HG02943 (cell line): ENCODE results near the gene TRAIP.

Source experiments
- ATAC-seq: cut with Tn5 transposase; IDR thresholded peaks from one replicate; pipeline ENCODE4 v1.9.1; 2021; ENCODE audit warnings: mild to moderate bottlenecking, low read depth, moderate library complexity; ENCODE audit not compliant: unreplicated experiment

The TRAIP gene

DNA sequence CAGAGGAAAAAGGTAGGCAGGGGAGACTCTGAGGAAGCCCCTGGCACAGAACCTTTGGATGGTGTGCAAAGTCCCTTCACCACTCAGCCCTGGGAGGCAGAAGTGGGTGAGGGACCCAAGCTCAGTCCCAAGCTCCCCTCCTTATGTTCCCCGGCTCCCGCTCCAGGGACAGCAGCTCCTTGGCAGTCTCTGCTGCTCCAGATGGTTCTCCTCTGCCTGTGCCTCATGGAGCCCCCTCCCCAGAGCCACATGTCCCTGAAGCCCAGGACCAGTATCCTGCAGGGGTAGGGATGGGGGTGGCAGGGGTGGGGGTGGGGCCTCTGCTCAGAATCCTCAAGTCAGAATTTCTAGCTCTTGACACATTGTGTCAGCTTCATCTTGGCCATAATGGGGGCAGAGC is 21.4 kb upstream of the TRAIP start:
- ATAC-seq: no peak

GRCh38 chr3:49876567-49876966 is 20.2 kb upstream of the TRAIP start:
- ATAC-seq: no peak

DNA sequence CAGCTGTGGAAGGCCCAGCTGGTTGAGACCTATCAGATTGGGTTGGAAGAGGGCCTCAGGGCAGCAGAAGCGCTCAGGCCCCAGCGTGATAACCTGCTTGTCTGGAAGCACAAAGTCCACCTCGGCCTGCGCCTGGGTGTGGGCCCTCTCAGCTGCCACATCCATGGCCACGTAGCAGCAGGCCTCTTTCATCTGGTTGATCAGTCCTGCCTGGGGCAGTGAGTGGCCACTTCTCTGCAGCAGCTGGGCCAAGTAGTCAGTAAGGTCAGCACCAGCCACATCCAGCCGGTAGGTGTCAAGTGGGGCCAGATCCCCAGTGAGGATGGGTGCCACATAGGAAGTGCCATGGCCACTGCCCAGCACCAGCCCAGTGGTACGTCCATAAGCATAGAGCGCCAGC is 17.3 kb upstream of the TRAIP start:
- ATAC-seq: no peak

DNA sequence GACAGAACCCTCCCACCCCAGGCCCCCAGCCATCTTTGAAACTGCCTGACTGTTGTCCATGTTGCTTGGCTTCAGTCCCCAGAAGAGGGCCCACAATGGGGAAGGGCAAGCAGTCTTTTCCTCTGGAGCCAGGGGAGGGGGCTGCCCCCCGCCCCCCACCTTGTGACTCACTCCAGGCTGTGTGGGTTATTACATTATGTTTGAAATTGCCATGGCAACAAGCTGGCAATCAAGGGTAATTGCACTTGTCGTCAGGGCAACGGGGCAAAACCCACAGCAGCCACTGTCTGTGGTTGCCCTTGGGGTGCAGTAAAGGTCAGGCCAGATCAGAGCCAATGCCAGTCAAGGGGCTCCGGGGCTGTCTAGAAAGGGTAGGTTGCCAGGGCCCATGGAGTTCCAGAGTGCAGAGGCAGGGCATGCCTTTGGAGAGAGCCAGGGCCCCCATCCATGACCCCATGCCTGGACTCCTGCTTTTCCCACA is 16.5 kb upstream of the TRAIP start:
- ATAC-seq: no peak

- no peak for ATAC-seq
Observed at GRCh38 chr3:49871531-49872153, 15.3 kb upstream of the TRAIP start.

GRCh38 chr3:49869525-49870126 is 13.3 kb upstream of the TRAIP start, which contains the start of gene CAMKV:
TSS of gene CAMKV (minus strand) at chr3:49869906. CDS start at chr3:49862388, 7,518 bp downstream.
- no peak for ATAC-seq

GRCh38 chr3:49868862-49869466 is 12.6 kb upstream of the TRAIP start:
- no peak for ATAC-seq

DNA sequence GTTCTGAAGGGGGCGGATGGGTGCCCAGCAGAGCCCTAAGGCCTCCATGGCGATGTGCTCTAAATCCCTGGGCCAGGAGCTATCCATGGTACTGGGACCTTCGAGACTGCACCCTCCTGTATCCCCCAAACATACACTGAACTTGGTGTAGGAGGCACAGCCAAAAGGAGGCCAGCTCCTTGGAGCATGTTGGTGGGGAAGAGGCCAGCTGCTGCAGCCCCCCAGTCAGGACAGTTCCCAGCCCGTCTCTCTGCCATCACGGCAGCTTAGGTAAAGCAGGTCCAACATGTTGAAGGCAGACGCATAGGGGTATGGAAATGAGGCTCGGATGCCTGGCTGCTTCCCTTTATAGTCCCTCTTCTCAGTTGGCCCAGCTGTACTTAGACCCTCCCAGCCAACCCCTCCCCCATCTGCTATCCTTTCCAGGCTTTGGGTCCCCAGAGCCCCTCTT is 11.5 kb upstream of the TRAIP start:
- ATAC-seq: no peak

DNA sequence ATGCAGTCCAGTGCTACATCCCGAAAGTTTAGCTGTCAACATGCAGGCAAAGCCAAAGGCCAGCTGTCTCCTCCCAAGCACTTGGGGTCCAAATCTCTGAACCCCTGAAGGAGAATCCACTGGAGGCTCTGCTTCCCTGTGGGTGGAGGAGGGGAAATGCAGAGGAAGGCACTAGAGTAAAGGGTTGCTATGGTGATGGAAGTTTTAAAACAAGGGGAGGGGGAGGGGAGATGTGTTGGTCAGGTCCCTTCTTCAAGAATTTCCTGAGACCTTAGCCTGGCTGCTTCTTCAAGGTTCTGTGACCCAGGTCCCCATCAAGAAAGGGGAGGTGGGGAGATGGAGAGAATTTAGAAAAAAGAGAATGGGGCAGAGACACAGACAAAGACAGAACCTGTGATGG is 11.0 kb upstream of the TRAIP start:
- no peak for ATAC-seq

DNA sequence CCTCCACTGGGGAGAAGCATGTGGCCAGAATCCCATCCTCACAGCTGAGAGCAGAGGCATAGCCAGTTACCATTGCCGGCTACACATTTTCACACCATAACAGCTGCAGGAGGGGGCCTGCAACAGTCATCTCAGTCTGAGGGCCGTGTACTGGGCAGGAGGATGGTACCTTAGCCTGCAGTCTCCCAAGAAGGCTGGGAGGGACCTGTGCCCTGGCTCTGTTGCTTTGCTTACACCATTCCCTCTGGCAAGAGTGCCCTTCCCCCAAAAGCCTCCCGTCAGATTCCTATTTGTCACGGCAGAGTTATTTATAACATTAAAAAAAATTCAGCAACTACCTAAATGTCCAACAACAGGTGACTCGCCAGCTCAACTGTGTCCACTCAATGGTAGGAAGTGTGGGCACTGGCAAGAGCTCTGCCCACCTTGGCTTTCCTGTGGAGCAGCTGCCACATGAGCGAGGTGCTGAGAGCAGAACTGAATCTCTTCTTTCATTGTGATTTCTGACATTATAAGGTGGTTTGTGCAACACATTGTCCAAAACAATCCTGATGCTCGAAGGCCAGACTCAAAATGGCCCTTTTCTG is 8.9 kb upstream of the TRAIP start:
- no peak for ATAC-seq

- no peak for ATAC-seq
Observed at GRCh38 chr3:49864505-49864904, 8.1 kb upstream of the TRAIP start.

GRCh38 chr3:49859576-49860305 is 3.4 kb upstream of the TRAIP start:
- no peak for ATAC-seq

DNA sequence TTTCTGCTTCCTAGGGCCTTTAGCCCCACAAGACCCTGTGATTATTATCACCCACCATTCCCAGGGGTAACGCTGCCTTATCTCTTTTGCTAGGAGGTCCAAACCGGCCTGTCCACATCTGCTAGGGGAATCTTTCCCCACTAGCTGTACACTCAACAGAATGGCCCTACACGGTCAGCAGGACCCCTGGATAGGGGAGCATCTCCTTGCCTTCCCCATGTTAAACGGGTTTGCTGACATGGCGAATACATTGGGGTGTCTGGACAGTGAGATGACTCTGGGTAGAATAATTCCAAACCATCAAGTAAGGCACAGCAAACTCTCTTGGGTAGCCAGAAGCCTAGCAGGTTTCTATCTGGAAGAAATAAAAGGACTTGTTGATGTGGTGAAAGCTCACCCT is 702 bp downstream of the TRAIP start:
- no peak for ATAC-seq

DNA sequence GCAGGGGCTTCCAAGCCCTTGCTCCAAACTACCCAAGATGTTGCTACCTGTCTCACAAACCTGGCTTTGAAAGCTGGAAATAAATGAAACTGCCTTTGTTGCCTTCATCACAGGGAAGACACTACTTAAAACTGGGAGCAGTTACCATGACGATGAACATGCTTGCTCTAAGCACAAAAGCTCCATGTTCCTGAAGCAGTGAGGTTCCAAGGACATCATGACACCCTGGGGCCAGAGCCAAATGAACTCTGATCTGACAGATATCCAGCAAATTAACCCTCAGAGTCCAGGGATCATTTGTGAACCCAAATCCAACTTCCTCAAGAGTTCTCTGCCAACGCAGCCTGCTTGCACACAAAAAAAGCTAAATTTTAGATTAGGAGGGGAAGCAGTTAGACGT is 10.7 kb downstream of the TRAIP start:
- ATAC-seq: no peak

GRCh38 chr3:49844464-49845183 is 11.7 kb downstream of the TRAIP start:
- ATAC-seq: no peak

- ATAC-seq: no peak
Observed at GRCh38 chr3:49842843-49843517, 13.4 kb downstream of the TRAIP start.

DNA sequence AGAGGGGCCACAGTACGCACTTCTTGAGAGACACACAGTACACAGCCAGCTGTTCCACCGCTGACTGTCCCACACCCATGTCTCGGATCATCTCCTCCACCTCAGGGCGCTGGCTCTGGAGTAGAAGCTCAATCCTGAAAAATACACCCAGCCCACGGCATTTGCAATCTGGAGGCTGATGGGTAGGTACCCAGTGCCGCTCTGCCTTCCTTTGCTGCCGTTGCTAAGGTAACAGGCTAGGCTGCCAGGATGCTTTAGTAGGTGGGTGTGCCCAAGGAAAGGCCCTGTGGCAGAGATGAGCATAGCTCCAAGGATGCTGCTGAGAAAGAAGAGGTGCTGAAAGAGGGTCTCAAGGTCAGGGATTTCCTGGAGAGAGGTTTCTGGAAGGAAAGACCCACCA is 14.6 kb downstream of the TRAIP start:
- no peak for ATAC-seq

DNA sequence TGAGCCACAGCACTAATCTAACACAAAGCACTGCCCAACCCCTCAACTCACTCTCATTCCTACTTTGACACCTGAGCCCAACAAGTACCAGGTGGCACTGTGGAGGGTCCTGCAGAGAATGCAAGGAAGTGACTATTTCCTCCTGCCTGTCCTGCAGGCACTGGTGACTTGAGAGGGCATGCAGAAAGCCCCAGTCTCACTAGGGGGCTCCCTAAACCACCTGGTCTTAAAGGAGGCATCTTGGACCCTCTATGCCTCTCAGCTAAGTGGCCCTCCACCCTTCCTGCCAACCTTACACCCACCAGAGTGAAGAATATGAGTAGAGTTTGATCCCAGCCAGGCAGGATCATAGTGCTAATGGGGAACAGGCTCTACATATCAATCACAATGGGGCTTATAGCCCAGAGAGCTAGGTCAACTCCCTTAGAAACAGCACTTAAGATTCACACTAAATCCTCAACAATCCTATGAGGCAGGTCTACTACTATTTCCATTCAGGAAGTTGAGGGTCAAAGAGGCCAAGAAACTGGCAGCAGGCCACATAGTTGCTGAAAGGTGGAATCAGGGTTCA is 15.2 kb downstream of the TRAIP start:
- ATAC-seq: no peak

GRCh38 chr3:49840388-49840787 is 16.0 kb downstream of the TRAIP start:
- ATAC-seq: no peak
